Esophagus squamous epithelium (tissue), 5 donors: ENCODE data around the gene LRRN4CL. TPM values are rescaled to one million over a fixed set of nuclear protein-coding genes. Genes with fewer than 3 reads are reported as not detected.

Experiments
- DNase-seq: peaks from one replicate; lab custom pipeline; 2025; lab: John Stamatoyannopoulos, UW
- H3K27ac ChIP-seq, 4 donors: fragments of 200-600 bp; sonication (generic); one replicate each; pipeline ENCODE4 v1.5.1; 2016 to 2019; ENCODE audit warnings: mild to moderate bottlenecking in 1 of 4
- H3K27me3 ChIP-seq, 4 donors: fragments of 200-600 bp; sonication (generic); 1 replicate in 3 of 4; 2 replicates in 1 of 4; pipeline versions ENCODE4 v1.5.1 to v1.6.0; 2017 to 2021; ENCODE audit warnings: antibody characterized with exemption in 1 of 4
- H3K36me3 ChIP-seq, 3 donors: fragments of 200-600 bp; sonication (generic); one replicate each; pipeline ENCODE4 v1.5.1; 2016 to 2019
- H3K4me1 ChIP-seq, 3 donors: fragments of 200-600 bp; sonication (generic); one replicate each; pipeline ENCODE4 v1.5.1; 2017 to 2019
- H3K4me3 ChIP-seq, 4 donors: fragments of 200-600 bp; sonication (generic); 1 replicate in 3 of 4; 2 replicates in 1 of 4; pipeline ENCODE4 v1.5.1; 2016 to 2019; ENCODE audit warnings: mild to moderate bottlenecking in 2 of 4, moderate library complexity in 1 of 4
- H3K9me3 ChIP-seq, 3 donors: fragments of 200-600 bp; sonication (generic); one replicate each; pipeline ENCODE4 v1.5.1; 2016 to 2019
- CTCF ChIP-seq, 6 experiments: fragments of 450-650 bp in 4 of 6; fragments of 200-600 bp in 2 of 6; sonication (generic) in 2 of 6; IDR thresholded peaks; one replicate each; pipeline ENCODE4 v1.5.1; 2016 to 2019; ENCODE audit warnings: antibody characterized with exemption in 6 of 6, mild to moderate bottlenecking in 4 of 6, moderate library complexity in 4 of 6
- POLR2A ChIP-seq, 4 donors: fragments of 450-650 bp; IDR thresholded peaks; one replicate each; pipeline ENCODE4 v1.6.1; 2017; ENCODE audit warnings: antibody characterized with exemption in 4 of 4, mild to moderate bottlenecking in 4 of 4, moderate library complexity in 3 of 4
- WGBS, 2 donors: methylation state at CpG; one replicate each; pipeline ENCODE4 v1.1.5; 2018; 5-methylcytosine and 5-hydroxymethylcytosine counted together
- intact Hi-C: fragments of 100-400 bp; cut with DNase I; formaldehyde crosslinking; loops from one replicate; pipeline ENCODE4 v1.15.0; 2022
- total RNA-seq, 4 donors: library from RNA; depleted of rRNA; stranded (reverse); fragments of >200 nt; gene quantifications; one replicate each; pipeline ENCODE4 v1.1.0, GENCODE V29; 2016
- donor health status: DM: yes; HTN: yes; CAD: no.

Gene LRRN4CL
- total RNA-seq, 4 donors from 2014 or later = 0.27 to 12.0 (median 4.5) TPM

- Histone ChIP-seq H3K4me3 (no peak overlapping the region), H3K4me1 (peaks cover 28 to 58% (median 32%) of the 10 kb centered on the region in 3 donors), H3K27ac (peak overlapping the region in 1 of 4 donors; percentile 96), H3K27me3 (no peaks in the 10 kb centered on the region), H3K36me3 (peaks cover 0 to 59% (median 30%) of the 10 kb centered on the region in 3 donors), H3K9me3 (no peaks in the 10 kb centered on the region)
- no peak for DNase-seq
- intact Hi-C loops = no loop called here
- 83% methylated on average over 4 of the region's 6 CpGs; no CpG with 5 or more reads in 1 of the 2 donors for WGBS, 2 donors
- no peak for TF ChIP-seq CTCF (IDR thresholded peaks at IDR 0.05)
- TF ChIP-seq POLR2A (IDR thresholded peaks at IDR 0.05) = no peak
Observed at GRCh38 chr11:62647609-62648005, 41.7 kb downstream of the LRRN4CL start.

GRCh38 chr11:62646825-62647608 lies 42.3 kb downstream of the LRRN4CL start:
- DNase-seq = no peak
- H3K4me3 ChIP-seq = peak overlapping the region in 2 of 4 donors; percentile 76 to 96
- no peaks in the 10 kb centered on the region for H3K9me3 ChIP-seq
- H3K27me3 ChIP-seq = no peaks in the 10 kb centered on the region
- H3K4me1 ChIP-seq = peaks cover 23 to 53% (median 27%) of the 10 kb centered on the region in 3 donors
- WGBS, 2 donors = 8 to 57% methylated on average over 5 to 8 of the region's 32 CpGs
- H3K36me3 ChIP-seq = peaks cover 0 to 65% (median 30%) of the 10 kb centered on the region in 3 donors
- intact Hi-C loops = no loop called here
- no peak for TF ChIP-seq POLR2A (IDR thresholded peaks at IDR 0.05)
- no peak for TF ChIP-seq CTCF (IDR thresholded peaks at IDR 0.05)
- H3K27ac ChIP-seq = peak overlapping the region in 3 of 4 donors; percentile 92 to 96 (median 94)

- H3K36me3 ChIP-seq = peaks cover 0 to 67% (median 30%) of the 10 kb centered on the region in 3 donors
- 0% methylated on average over 11 to 37 of the region's 73 CpGs for WGBS, 2 donors
Observed at GRCh38 chr11:62645946-62646824, 43.1 kb downstream of the LRRN4CL start, which contains the start of gene GANAB. GANAB (minus strand) TSS chr11:62646613; CDS start chr11:62646599, 14 bp downstream.

GRCh38 chr11:62645671-62645945 lies 43.7 kb downstream of the LRRN4CL start:
- Histone ChIP-seq H3K36me3 (peaks cover 0 to 67% (median 30%) of the 10 kb centered on the region in 3 donors), H3K4me1 (peaks cover 18 to 39% (median 20%) of the 10 kb centered on the region in 3 donors), H3K9me3 (no peaks in the 10 kb centered on the region), H3K27ac (peak overlapping the region; percentile 92 to 96 (median 94)), H3K4me3 (peak overlapping the region; percentile 76 to 96 (median 94)), H3K27me3 (no peaks in the 10 kb centered on the region)
- DNase-seq = no peak
- intact Hi-C loops = no loop called here
- 13 to 15% methylated on average over 11 of the region's 11 CpGs for WGBS, 2 donors
- TF ChIP-seq POLR2A (IDR thresholded peaks at IDR 0.05) = no peak
- TF ChIP-seq CTCF (IDR thresholded peaks at IDR 0.05) = no peak

More at GRCh38 chr11:62645946-62646824, 43.1 kb downstream of the LRRN4CL start, which contains the start of gene GANAB:
- intact Hi-C loops = no loop called here
- no peaks in the 10 kb centered on the region for H3K9me3 ChIP-seq
- no peaks in the 10 kb centered on the region for H3K27me3 ChIP-seq
- peak within 1 kb of the TSS; percentile 76 to 96 (median 94) for H3K4me3 ChIP-seq
- peaks cover 18 to 44% (median 20%) of the 10 kb centered on the region in 3 donors for H3K4me1 ChIP-seq
- H3K27ac ChIP-seq = peak within 1 kb of the TSS; percentile 92 to 96 (median 94)
- TF ChIP-seq CTCF (IDR thresholded peaks at IDR 0.05) (no peak), POLR2A (IDR thresholded peaks at IDR 0.05) (peak in 3 of 4 donors; percentile 71 to 82 (median 74))
- DNase-seq = peak; percentile 98
